HepG2 (cell line): ENCODE results near the gene CENPB. TPM values are rescaled to one million over a fixed set of nuclear protein-coding genes. Genes with fewer than 3 reads are reported as not detected.

Experiments
- ARID4A ChIP-seq: sonication (generic); formaldehyde crosslinking; IDR thresholded peaks from 2 replicates; pipeline ENCODE4 v1.5.0; 2020; ENCODE audit warnings: mild to moderate bottlenecking, missing genetic modification reagents, borderline replicate concordance
- CC2D1A ChIP-seq: sonication (generic); formaldehyde crosslinking; IDR thresholded peaks from 2 replicates; pipeline ENCODE4 v1.8.1; 2023; ENCODE audit warnings: mild to moderate bottlenecking, missing genetic modification reagents
- HES4 ChIP-seq: sonication (generic); formaldehyde crosslinking; IDR thresholded peaks from 2 replicates; pipeline ENCODE4 v1.9.0; 2021; ENCODE audit warnings: mild to moderate bottlenecking, missing genetic modification reagents, borderline replicate concordance
- HNF4A ChIP-seq: sonication (generic); formaldehyde crosslinking; IDR thresholded peaks from 2 replicates; pipeline ENCODE4 v1.4.0; 2020; ENCODE audit warnings: missing genetic modification reagents
- NFKB2 ChIP-seq: sonication (generic); formaldehyde crosslinking; IDR thresholded peaks from 2 replicates; pipeline ENCODE4 v1.4.0; 2020; ENCODE audit warnings: missing genetic modification reagents, borderline replicate concordance
- PCBP2 ChIP-seq: fragments of 200-400 bp; formaldehyde crosslinking; optimal IDR thresholded peaks from 2 replicates; pipeline ENCODE3; 2018; ENCODE audit warnings: low read length, low read depth; ENCODE audit not compliant: poor library complexity, severe bottlenecking
- RBFOX2 ChIP-seq: fragments of 200-400 bp; formaldehyde crosslinking; IDR thresholded peaks from 2 replicates; pipeline ENCODE4 v1.6.1; 2017; ENCODE audit warnings: low read depth, mild to moderate bottlenecking, low read length
- SIX1 ChIP-seq: sonication (generic); formaldehyde crosslinking; IDR thresholded peaks from 2 replicates; pipeline ENCODE4 v1.4.0; 2020; ENCODE audit warnings: missing genetic modification reagents, borderline replicate concordance
- SNAPC2 ChIP-seq: sonication (generic); formaldehyde crosslinking; IDR thresholded peaks from 2 replicates; pipeline ENCODE4 v1.8.1; 2022; ENCODE audit warnings: mild to moderate bottlenecking, missing genetic modification reagents
- SOX6 ChIP-seq, 2 experiments: fragments of 450-650 bp in 1 of 2; sonication (generic) in 1 of 2; formaldehyde crosslinking in 1 of 2; IDR thresholded peaks; 2 replicates each; pipeline versions ENCODE4 v1.4.0 to v1.6.1; 2017 to 2020; ENCODE audit warnings: antibody characterized with exemption in 1 of 2, mild to moderate bottlenecking in 1 of 2, missing genetic modification reagents in 1 of 2
- SPEN ChIP-seq: sonication (generic); formaldehyde crosslinking; IDR thresholded peaks from 2 replicates; pipeline ENCODE4 v1.5.1; 2020; ENCODE audit warnings: low read depth, mild to moderate bottlenecking, missing genetic modification reagents
- SRSF4 ChIP-seq: fragments of 200-400 bp; formaldehyde crosslinking; IDR thresholded peaks from one replicate; pipeline ENCODE4 v1.6.1; 2018; ENCODE audit warnings: mild to moderate bottlenecking, low read depth, low read length, moderate library complexity; ENCODE audit not compliant: poor library complexity, severe bottlenecking
- ZBTB7A ChIP-seq: sonication (generic); formaldehyde crosslinking; IDR thresholded peaks from 2 replicates; pipeline ENCODE4 v1.8.0; 2022; ENCODE audit warnings: mild to moderate bottlenecking, missing genetic modification reagents
- ZFP82 ChIP-seq: sonication (generic); formaldehyde crosslinking; IDR thresholded peaks from 2 replicates; pipeline ENCODE4 v1.5.1; 2020; ENCODE audit warnings: mild to moderate bottlenecking, missing genetic modification reagents, borderline replicate concordance
- ZIK1 ChIP-seq: sonication (generic); formaldehyde crosslinking; IDR thresholded peaks from 2 replicates; pipeline ENCODE4 v1.5.0; 2020; ENCODE audit warnings: mild to moderate bottlenecking, low read depth, missing genetic modification reagents, borderline replicate concordance
- ZNF235 ChIP-seq: sonication (generic); formaldehyde crosslinking; IDR thresholded peaks from 2 replicates; pipeline ENCODE4 v1.8.1; 2023; ENCODE audit warnings: mild to moderate bottlenecking, missing genetic modification reagents, borderline replicate concordance
- ZNF547 ChIP-seq: sonication (generic); formaldehyde crosslinking; IDR thresholded peaks from 2 replicates; pipeline ENCODE4 v1.5.1; 2020; ENCODE audit warnings: mild to moderate bottlenecking, missing genetic modification reagents
- ZNF552 ChIP-seq: sonication (generic); formaldehyde crosslinking; IDR thresholded peaks from 2 replicates; pipeline ENCODE4 v1.9.0; 2022; ENCODE audit warnings: missing genetic modification reagents, mild to moderate bottlenecking, borderline replicate concordance
- ZNF564 ChIP-seq: sonication (generic); formaldehyde crosslinking; IDR thresholded peaks from 2 replicates; pipeline ENCODE4 v1.8.1; 2023; ENCODE audit warnings: mild to moderate bottlenecking, missing genetic modification reagents
- ZNF660 ChIP-seq: sonication (generic); formaldehyde crosslinking; IDR thresholded peaks from 2 replicates; pipeline ENCODE4 v1.5.1; 2020; ENCODE audit warnings: mild to moderate bottlenecking, low read depth, missing genetic modification reagents, borderline replicate concordance
- polyA plus RNA-seq, 8 experiments: library from polyadenylated mRNA; depleted of rRNA in 3 of 8; stranded (reverse) in 7 of 8; unstranded in 1 of 8; fragments of >200 nt; fragmentation: Illumina TruSeq in 4 of 8; extraction: Trizol in 4 of 8; gene quantifications; 2 replicates each; pipeline versions ENCODE4 v1.2.1 to v1.2.3, GENCODE V29; 2011 to 2016; ENCODE audit warnings: low read depth in 4 of 8, missing spikeins in 1 of 8, mixed read lengths in 1 of 8; ENCODE audit not compliant: insufficient read depth in 1 of 8
- total RNA-seq, 5 experiments: library from RNA; depleted of rRNA; stranded (reverse); fragments of >200 nt; fragmentation: Illumina TruSeq; extraction: Trizol; gene quantifications; 2 replicates each; pipeline ENCODE4 v1.2.3, GENCODE V29; 2016; ENCODE audit warnings: low read depth in 1 of 5
- TF ChIP-seq, protein P1 (sequence below): fragments of 450-650 bp; IDR thresholded peaks from 2 replicates; pipeline ENCODE4 v1.6.1; 2017
- TF ChIP-seq, protein P2 (sequence below): sonication (generic); formaldehyde crosslinking; IDR thresholded peaks from 2 replicates; pipeline ENCODE4 v1.5.1; 2020; ENCODE audit warnings: missing genetic modification reagents, mild to moderate bottlenecking, borderline replicate concordance

Gene CENPB
- total and polyA plus RNA-seq, 2 of the 13 experiments (the other 11 are each of a cell fraction or from before 2014, with no cell fraction given) = 10.4 to 54.5 TPM

- TF ChIP-seq SIX1 (CRISPR knock-in tag) (no peak), ZNF235 (CRISPR knock-in tag) (no peak), ARID4A (CRISPR knock-in tag) (peak; percentile 52; the same call in 1 of the 2 replicates), NFKB2 (0 out of 2 replicates have a peak, but pooled peaks have one; percentile 8), SOX6 (IDR thresholded peaks at IDR 0.05) (no peak), SOX6 (CRISPR knock-in tag; IDR thresholded peaks at IDR 0.05) (peak; percentile 20; the same call in 1 of the 2 replicates), ZFP82 (CRISPR knock-in tag) (no peak), RBFOX2 (peak; percentile 80), HES4 (CRISPR knock-in tag) (peak; percentile 64; the same call in 1 of the 2 replicates), ZNF564 (CRISPR knock-in tag) (peak; percentile 81), SNAPC2 (CRISPR knock-in tag) (no peak), CC2D1A (CRISPR knock-in tag) (no peak), SPEN (CRISPR knock-in tag) (peak; percentile 53), ZIK1 (CRISPR knock-in tag) (0 out of 2 replicates have a peak, but pooled peaks have one; percentile 69), ZNF547 (0 out of 2 replicates have a peak, but pooled peaks have one; percentile 45), SRSF4 (no peak), ZNF552 (CRISPR knock-in tag) (peak; percentile 59; the same call in 1 of the 2 replicates), HNF4A (CRISPR knock-in tag) (peak; percentile 29; the same call in 1 of the 2 replicates), ZNF660 (CRISPR knock-in tag) (0 out of 2 replicates have a peak, but pooled peaks have one; percentile 47), ZBTB7A (peak; percentile 49; the same call in 1 of the 2 replicates), PCBP2 (peak; percentile 59)
- TF ChIP-seq, protein P1, sequence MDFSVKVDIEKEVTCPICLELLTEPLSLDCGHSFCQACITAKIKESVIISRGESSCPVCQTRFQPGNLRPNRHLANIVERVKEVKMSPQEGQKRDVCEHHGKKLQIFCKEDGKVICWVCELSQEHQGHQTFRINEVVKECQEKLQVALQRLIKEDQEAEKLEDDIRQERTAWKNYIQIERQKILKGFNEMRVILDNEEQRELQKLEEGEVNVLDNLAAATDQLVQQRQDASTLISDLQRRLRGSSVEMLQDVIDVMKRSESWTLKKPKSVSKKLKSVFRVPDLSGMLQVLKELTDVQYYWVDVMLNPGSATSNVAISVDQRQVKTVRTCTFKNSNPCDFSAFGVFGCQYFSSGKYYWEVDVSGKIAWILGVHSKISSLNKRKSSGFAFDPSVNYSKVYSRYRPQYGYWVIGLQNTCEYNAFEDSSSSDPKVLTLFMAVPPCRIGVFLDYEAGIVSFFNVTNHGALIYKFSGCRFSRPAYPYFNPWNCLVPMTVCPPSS = no peak
- TF ChIP-seq, protein P2, sequence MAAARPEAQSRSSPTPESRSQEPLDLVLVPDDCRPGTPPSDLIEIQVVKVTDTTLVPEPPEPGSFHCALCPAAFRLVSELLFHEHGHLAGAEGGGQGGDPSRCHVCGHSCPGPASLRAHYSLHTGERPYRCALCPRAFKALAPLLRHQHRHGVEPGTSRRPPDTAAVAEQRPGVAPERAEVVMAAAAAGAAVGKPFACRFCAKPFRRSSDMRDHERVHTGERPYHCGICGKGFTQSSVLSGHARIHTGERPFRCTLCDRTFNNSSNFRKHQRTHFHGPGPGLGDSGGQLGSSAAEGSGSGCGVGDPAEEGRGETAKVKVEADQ (CRISPR knock-in tag) = peak; percentile 53; the same call in 1 of the 2 replicates
Measured at GRCh38 chr20:3785240-3786125, 1.1 kb downstream of the CENPB start (continued).
